Fibroblast of lung (primary cell): ENCODE measurements around the gene LUC7L3. TPM values are rescaled to one million over a fixed set of nuclear protein-coding genes. Genes with fewer than 3 reads are reported as not detected.
A peak's percentile ranks its signal among the peaks of the same experiment; 100 is the strongest.

ENCODE experiments used
- DNase-seq, 2 donors: peaks; one replicate each; pipeline versions ENCODE4 v3.0.0 to v3.0.0-alpha.2; 2010; ENCODE audit warnings: low read depth in 2 of 2
- H2AFZ ChIP-seq: 2 replicates; pipeline ENCODE4 v1.5.1; 2012; ENCODE audit warnings: low read length, control low read depth, inconsistent platforms
- H3K27ac ChIP-seq: 2 replicates; pipeline ENCODE4 v1.5.1; 2011; ENCODE audit warnings: low read length, control low read depth; ENCODE audit not compliant: insufficient read depth
- H3K27me3 ChIP-seq: 2 replicates; pipeline ENCODE4 v1.5.1; 2011; ENCODE audit warnings: mild to moderate bottlenecking, low read length; ENCODE audit not compliant: control insufficient read depth, insufficient read depth
- H3K36me3 ChIP-seq: 2 replicates; pipeline ENCODE4 v1.5.1; 2011; ENCODE audit warnings: low read length; ENCODE audit not compliant: control insufficient read depth, insufficient read depth
- H3K4me1 ChIP-seq: 2 replicates; pipeline ENCODE4 v1.5.1; 2011; ENCODE audit warnings: low read length; ENCODE audit not compliant: control insufficient read depth, insufficient read depth; ENCODE audit errors: extremely low read depth
- H3K4me2 ChIP-seq: 2 replicates; pipeline ENCODE4 v1.5.1; 2011; ENCODE audit warnings: low read length, control low read depth; ENCODE audit not compliant: insufficient read depth; ENCODE audit errors: extremely low read depth
- H3K4me3 ChIP-seq, 4 experiments: fragments of 200-600 bp in 1 of 4; sonication (generic) in 1 of 4; replicated peaks in 1 of 4; 2 replicates each; pipeline ENCODE4 v1.5.1; 2011 to 2016; ENCODE audit warnings: low read length in 4 of 4, low read depth in 3 of 4, mild to moderate bottlenecking in 3 of 4, control low read depth in 2 of 4, inconsistent platforms in 1 of 4, mixed read lengths in 1 of 4; ENCODE audit not compliant: insufficient read depth in 1 of 4; ENCODE audit errors: control extremely low read depth in 1 of 4
- H3K79me2 ChIP-seq: 2 replicates; pipeline ENCODE4 v1.5.1; 2012; ENCODE audit warnings: mild to moderate bottlenecking, low read length, inconsistent platforms; ENCODE audit not compliant: control insufficient read depth, insufficient read depth
- H3K9ac ChIP-seq: 2 replicates; pipeline ENCODE4 v1.5.1; 2011; ENCODE audit warnings: mild to moderate bottlenecking, low read length, control low read depth; ENCODE audit not compliant: insufficient read depth
- H3K9me3 ChIP-seq: 2 replicates; pipeline ENCODE4 v1.5.1; 2012; ENCODE audit warnings: low read depth, low read length; ENCODE audit not compliant: control insufficient read depth, insufficient read depth
- H4K20me1 ChIP-seq: 2 replicates; pipeline ENCODE4 v1.5.1; 2011; ENCODE audit warnings: low read length; ENCODE audit not compliant: control insufficient read depth, insufficient read depth; ENCODE audit errors: extremely low read depth
- EZH2 ChIP-seq: IDR thresholded peaks from 2 replicates; pipeline ENCODE4 v1.5.1; 2012; ENCODE audit warnings: low read length, control low read depth, mild to moderate bottlenecking; ENCODE audit errors: missing control alignments
- polyA plus RNA-seq, 2 donors: library from polyadenylated mRNA; depleted of rRNA in 1 of 2; stranded (reverse) in 1 of 2; unstranded in 1 of 2; fragments of >200 nt; gene quantifications; 2 replicates each; pipeline ENCODE4 v1.2.1, GENCODE V29; 2011 to 2012; ENCODE audit warnings: missing spikeins in 1 of 2
- total RNA-seq: library from RNA; depleted of rRNA; stranded (reverse); fragments of >200 nt; gene quantifications from 2 replicates; pipeline ENCODE4 v1.2.1, GENCODE V29; 2014
- TF ChIP-seq, protein P1 (sequence below), 2 donors: IDR thresholded peaks in 1 of 2; conservative IDR thresholded peaks in 1 of 2; 1 replicate in 1 of 2; 2 replicates in 1 of 2; pipeline ENCODE4 v1.5.1; 2011 to 2012; ENCODE audit warnings: low read length in 2 of 2, control low read depth in 1 of 2, inconsistent platforms in 1 of 2, low read depth in 1 of 2, mild to moderate bottlenecking in 1 of 2

Gene LUC7L3
- total and polyA plus RNA-seq, 2 donors (not counting 1 experiment from before 2014, with no cell fraction given), result 35.2 to 56.5 TPM

GRCh38 chr17:50779747-50780353 lies 60.4 kb downstream of the LUC7L3 start:
- no peak overlapping the region for H2AFZ ChIP-seq

GRCh38 chr17:50781167-50781566 lies 61.8 kb downstream of the LUC7L3 start:
- peak overlapping the region; percentile 30 for H3K9ac ChIP-seq
- no peaks in the 10 kb centered on the region for H3K27me3 ChIP-seq
- H3K36me3 ChIP-seq, result no peaks in the 10 kb centered on the region
- TF ChIP-seq EZH2, result no peak
- TF ChIP-seq, protein P1, sequence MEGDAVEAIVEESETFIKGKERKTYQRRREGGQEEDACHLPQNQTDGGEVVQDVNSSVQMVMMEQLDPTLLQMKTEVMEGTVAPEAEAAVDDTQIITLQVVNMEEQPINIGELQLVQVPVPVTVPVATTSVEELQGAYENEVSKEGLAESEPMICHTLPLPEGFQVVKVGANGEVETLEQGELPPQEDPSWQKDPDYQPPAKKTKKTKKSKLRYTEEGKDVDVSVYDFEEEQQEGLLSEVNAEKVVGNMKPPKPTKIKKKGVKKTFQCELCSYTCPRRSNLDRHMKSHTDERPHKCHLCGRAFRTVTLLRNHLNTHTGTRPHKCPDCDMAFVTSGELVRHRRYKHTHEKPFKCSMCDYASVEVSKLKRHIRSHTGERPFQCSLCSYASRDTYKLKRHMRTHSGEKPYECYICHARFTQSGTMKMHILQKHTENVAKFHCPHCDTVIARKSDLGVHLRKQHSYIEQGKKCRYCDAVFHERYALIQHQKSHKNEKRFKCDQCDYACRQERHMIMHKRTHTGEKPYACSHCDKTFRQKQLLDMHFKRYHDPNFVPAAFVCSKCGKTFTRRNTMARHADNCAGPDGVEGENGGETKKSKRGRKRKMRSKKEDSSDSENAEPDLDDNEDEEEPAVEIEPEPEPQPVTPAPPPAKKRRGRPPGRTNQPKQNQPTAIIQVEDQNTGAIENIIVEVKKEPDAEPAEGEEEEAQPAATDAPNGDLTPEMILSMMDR (conservative IDR thresholded peaks at IDR 0.05 in 1 of 2, IDR thresholded peaks at IDR 0.05 in 1 of 2; ENCODE audit: low read depth in 1 of 2, low read length in 2 of 2), result no peak
- peaks cover 7% of the 10 kb centered on the region for H3K4me1 ChIP-seq
- peak overlapping the region; percentile 1 for H2AFZ ChIP-seq
- no peak overlapping the region for H3K27ac ChIP-seq
- no peaks in the 10 kb centered on the region for H3K9me3 ChIP-seq
- no peak for DNase-seq
- H4K20me1 ChIP-seq, result no peaks in the 10 kb centered on the region
- H3K4me3 ChIP-seq, result peak overlapping the region in 2 of 4 experiments; percentile 1 to 34
- H3K79me2 ChIP-seq, result no peaks in the 10 kb centered on the region
- H3K4me2 ChIP-seq, result peak overlapping the region; percentile 66

More at GRCh38 chr17:50779747-50780353, 60.4 kb downstream of the LUC7L3 start:
- H3K27ac ChIP-seq, result no peak overlapping the region
- H4K20me1 ChIP-seq, result no peaks in the 10 kb centered on the region
- H3K4me1 ChIP-seq, result no peaks in the 10 kb centered on the region
- no peak overlapping the region for H3K4me3 ChIP-seq
- TF ChIP-seq, protein P1 (conservative IDR thresholded peaks at IDR 0.05 in 1 of 2, IDR thresholded peaks at IDR 0.05 in 1 of 2; ENCODE audit: low read depth in 1 of 2, low read length in 2 of 2), result no peak
- TF ChIP-seq EZH2, result no peak
- H3K79me2 ChIP-seq, result no peaks in the 10 kb centered on the region
- no peak for DNase-seq
- H3K27me3 ChIP-seq, result no peaks in the 10 kb centered on the region
- H3K9me3 ChIP-seq, result no peaks in the 10 kb centered on the region
- H3K36me3 ChIP-seq, result no peaks in the 10 kb centered on the region
- H3K9ac ChIP-seq, result no peak overlapping the region
- H3K4me2 ChIP-seq, result no peak overlapping the region

- no peak overlapping the region for H3K4me3 ChIP-seq
- no peaks in the 10 kb centered on the region for H3K27me3 ChIP-seq
- H3K79me2 ChIP-seq, result no peaks in the 10 kb centered on the region
- DNase-seq, result peak; percentile 79 to 85
- no peaks in the 10 kb centered on the region for H3K36me3 ChIP-seq
- no peaks in the 10 kb centered on the region for H4K20me1 ChIP-seq
- TF ChIP-seq, protein P1 (conservative IDR thresholded peaks at IDR 0.05 in 1 of 2, IDR thresholded peaks at IDR 0.05 in 1 of 2; ENCODE audit: low read depth in 1 of 2, low read length in 2 of 2), result peak; percentile 97 to 98
- TF ChIP-seq EZH2, result no peak
- no peaks in the 10 kb centered on the region for H3K9me3 ChIP-seq
- no peak overlapping the region for H3K4me2 ChIP-seq
- no peak overlapping the region for H3K27ac ChIP-seq
- no peak overlapping the region for H2AFZ ChIP-seq
- peaks cover 7% of the 10 kb centered on the region for H3K4me1 ChIP-seq
- no peak overlapping the region for H3K9ac ChIP-seq
These were observed 63.8 kb downstream of the LUC7L3 start for GRCh38 chr17:50783193-50783660.
